Smooth muscle cell (in vitro differentiated cells): ENCODE measurements around the gene PRR5. TPM values are rescaled to one million over a fixed set of nuclear protein-coding genes. Genes with fewer than 3 reads are reported as not detected.

Experiments used
- DNase-seq: peaks from one replicate; lab custom pipeline; 2025; ENCODE audit not compliant: unreplicated experiment; lab: John Stamatoyannopoulos, UW
- H2AFZ ChIP-seq: fragments of 200-600 bp; sonication (generic); 2 replicates; pipeline ENCODE4 v1.6.0; 2016; ENCODE audit warnings: antibody characterized with exemption, low read depth, mild to moderate bottlenecking
- H3F3A ChIP-seq: fragments of 200-600 bp; sonication (generic); 2 replicates; pipeline ENCODE4 v1.6.0; 2017; ENCODE audit warnings: antibody characterized with exemption, low read depth
- H3K27ac ChIP-seq: fragments of 200-600 bp; sonication (generic); 2 replicates; pipeline ENCODE4 v1.5.1; 2016; ENCODE audit warnings: low read depth, mild to moderate bottlenecking
- H3K27me3 ChIP-seq: fragments of 200-600 bp; sonication (generic); 2 replicates; pipeline ENCODE4 v1.6.1; 2016; ENCODE audit warnings: low read depth, mild to moderate bottlenecking
- H3K36me3 ChIP-seq: fragments of 200-600 bp; sonication (generic); 2 replicates; pipeline ENCODE4 v1.5.1; 2016; ENCODE audit warnings: low read depth
- H3K4me1 ChIP-seq: fragments of 200-600 bp; sonication (generic); 2 replicates; pipeline ENCODE4 v1.5.1; 2016; ENCODE audit warnings: low read depth
- H3K4me2 ChIP-seq: fragments of 200-600 bp; sonication (generic); 2 replicates; pipeline ENCODE4 v1.6.0; 2016; ENCODE audit warnings: mild to moderate bottlenecking
- H3K4me3 ChIP-seq: fragments of 200-600 bp; sonication (generic); 2 replicates; pipeline ENCODE4 v1.5.1; 2016; ENCODE audit warnings: mild to moderate bottlenecking
- H3K79me2 ChIP-seq: fragments of 200-600 bp; sonication (generic); 2 replicates; pipeline ENCODE4 v1.6.0; 2016; ENCODE audit warnings: low read depth, mild to moderate bottlenecking
- H3K9ac ChIP-seq: fragments of 200-600 bp; sonication (generic); 2 replicates; pipeline ENCODE4 v1.6.0; 2016; ENCODE audit warnings: low read depth
- H3K9me3 ChIP-seq: fragments of 200-600 bp; sonication (generic); replicated peaks from 2 replicates; pipeline ENCODE4 v1.5.1; 2016; ENCODE audit warnings: low read depth
- H4K20me1 ChIP-seq: fragments of 200-600 bp; sonication (generic); 2 replicates; pipeline ENCODE4 v1.6.0; 2016; ENCODE audit warnings: low read depth
- WGBS: methylation state at CpG from one replicate; pipeline ENCODE4 v1.1.7; 2016; ENCODE audit warnings: low lambda C conversion rate; 5-methylcytosine and 5-hydroxymethylcytosine counted together
- polyA plus RNA-seq: library from polyadenylated mRNA; unstranded; fragments of >200 nt; fragmentation: Nextera tagmentation; extraction: Ambion mirVana; gene quantifications from 2 replicates; pipeline ENCODE4 v1.2.1, GENCODE V29; 2016
- total RNA-seq: library from RNA; depleted of rRNA; stranded (reverse); fragments of >200 nt; gene quantifications from 2 replicates; pipeline ENCODE4 v1.2.3, GENCODE V29; 2014
- TF ChIP-seq, protein P1 (sequence below): fragments of 200-600 bp; sonication (generic); IDR thresholded peaks from 2 replicates; pipeline ENCODE4 v1.5.1; 2017; ENCODE audit warnings: borderline replicate concordance, mild to moderate bottlenecking, antibody characterized with exemption; ENCODE audit not compliant: insufficient read depth, poor library complexity, severe bottlenecking

Gene PRR5
- total and polyA plus RNA-seq, 2 experiments from 2014 or later = 16.3 to 25.5 TPM

DNA sequence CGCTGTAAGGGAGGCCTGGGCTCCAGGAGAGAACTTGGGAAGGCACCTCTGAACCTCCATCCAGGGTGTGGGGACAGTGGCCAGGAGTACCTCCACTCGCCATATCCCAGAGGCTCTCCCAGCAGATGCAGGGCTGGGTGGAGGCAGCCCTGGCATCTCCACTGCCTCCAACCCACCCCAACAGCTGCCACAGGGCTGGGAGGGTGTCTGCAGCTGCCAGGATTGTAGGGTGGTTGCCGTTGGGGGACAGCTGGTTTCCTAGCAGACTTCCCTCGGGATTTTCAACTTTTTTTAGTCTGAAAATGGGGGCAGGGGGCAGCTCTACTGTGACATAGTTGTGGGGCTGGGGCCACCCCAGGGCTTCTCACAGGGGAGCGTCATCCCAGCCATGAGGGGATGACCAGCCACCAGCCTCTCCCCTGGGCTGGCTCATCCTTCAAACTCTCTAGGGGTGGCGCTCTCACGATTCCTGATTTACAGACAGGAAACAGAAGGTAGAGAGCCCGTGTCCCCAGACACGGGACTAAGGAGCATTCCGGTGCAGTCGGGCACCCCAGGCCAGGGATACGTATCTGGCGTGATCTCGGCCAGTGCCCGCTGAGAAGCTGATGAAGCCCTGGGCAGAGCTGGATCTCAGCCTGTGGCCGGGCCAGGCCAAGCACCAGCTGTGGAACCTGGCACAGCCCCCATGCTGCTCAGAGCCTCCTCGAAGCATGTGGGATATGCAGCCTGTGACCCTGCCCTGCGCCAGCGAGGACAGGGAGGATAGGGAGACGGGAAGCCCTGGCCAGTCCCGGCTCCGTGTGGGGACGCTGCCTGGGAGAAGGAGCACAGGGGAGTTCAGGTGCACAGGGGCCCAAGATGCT lies 9.9 kb downstream of the PRR5 start:
- Histone ChIP-seq H3K27ac (no peak overlapping the region), H3K27me3 (no peaks in the 10 kb centered on the region), H3K79me2 (peaks cover 12% of the 10 kb centered on the region), H3K4me2 (no peak overlapping the region), H4K20me1 (peaks cover 94% of the 10 kb centered on the region), H2AFZ (no peak overlapping the region), H3K9me3 (no peaks in the 10 kb centered on the region), H3K4me1 (no peaks in the 10 kb centered on the region), H3F3A (no peaks in the 10 kb centered on the region), H3K9ac (no peak overlapping the region), H3K36me3 (no peaks in the 10 kb centered on the region), H3K4me3 (no peak overlapping the region)
- no peak for DNase-seq
- TF ChIP-seq, protein P1, sequence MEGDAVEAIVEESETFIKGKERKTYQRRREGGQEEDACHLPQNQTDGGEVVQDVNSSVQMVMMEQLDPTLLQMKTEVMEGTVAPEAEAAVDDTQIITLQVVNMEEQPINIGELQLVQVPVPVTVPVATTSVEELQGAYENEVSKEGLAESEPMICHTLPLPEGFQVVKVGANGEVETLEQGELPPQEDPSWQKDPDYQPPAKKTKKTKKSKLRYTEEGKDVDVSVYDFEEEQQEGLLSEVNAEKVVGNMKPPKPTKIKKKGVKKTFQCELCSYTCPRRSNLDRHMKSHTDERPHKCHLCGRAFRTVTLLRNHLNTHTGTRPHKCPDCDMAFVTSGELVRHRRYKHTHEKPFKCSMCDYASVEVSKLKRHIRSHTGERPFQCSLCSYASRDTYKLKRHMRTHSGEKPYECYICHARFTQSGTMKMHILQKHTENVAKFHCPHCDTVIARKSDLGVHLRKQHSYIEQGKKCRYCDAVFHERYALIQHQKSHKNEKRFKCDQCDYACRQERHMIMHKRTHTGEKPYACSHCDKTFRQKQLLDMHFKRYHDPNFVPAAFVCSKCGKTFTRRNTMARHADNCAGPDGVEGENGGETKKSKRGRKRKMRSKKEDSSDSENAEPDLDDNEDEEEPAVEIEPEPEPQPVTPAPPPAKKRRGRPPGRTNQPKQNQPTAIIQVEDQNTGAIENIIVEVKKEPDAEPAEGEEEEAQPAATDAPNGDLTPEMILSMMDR = no peak
- 93% methylated on average over 23 of the region's 23 CpGs for WGBS

DNA sequence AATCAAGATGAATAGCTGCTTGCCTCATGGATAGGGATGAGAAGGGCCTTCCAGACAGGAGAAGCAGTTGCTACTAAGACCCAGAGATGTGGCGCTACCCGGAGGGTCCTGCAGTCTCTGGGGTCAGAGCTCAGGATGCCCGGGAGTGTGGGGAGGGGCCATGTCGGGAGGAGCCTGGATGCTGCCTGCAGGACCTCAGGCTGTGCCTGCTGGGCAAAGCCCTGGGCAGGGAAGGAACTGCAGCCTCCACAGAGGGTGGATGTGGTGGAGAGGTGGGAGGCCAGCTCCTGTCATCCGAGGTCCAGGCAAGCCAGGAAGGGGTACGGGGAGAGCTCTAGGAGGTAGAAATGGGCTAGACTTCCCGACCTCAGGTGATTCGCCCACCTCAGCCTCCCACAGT lies 11.0 kb downstream of the PRR5 start:
- Histone ChIP-seq H3K4me1 (no peaks in the 10 kb centered on the region), H3K4me2 (no peak overlapping the region), H3K9ac (no peak overlapping the region), H3K27me3 (no peaks in the 10 kb centered on the region), H3K79me2 (peaks cover 12% of the 10 kb centered on the region), H3K27ac (no peak overlapping the region), H3K9me3 (no peaks in the 10 kb centered on the region), H3K36me3 (no peaks in the 10 kb centered on the region), H3F3A (no peaks in the 10 kb centered on the region), H2AFZ (no peak overlapping the region), H4K20me1 (peaks cover 84% of the 10 kb centered on the region), H3K4me3 (no peak overlapping the region)
- TF ChIP-seq, protein P1 = no peak
- WGBS = 98% methylated on average over 7 of the region's 8 CpGs
- no peak for DNase-seq

DNA sequence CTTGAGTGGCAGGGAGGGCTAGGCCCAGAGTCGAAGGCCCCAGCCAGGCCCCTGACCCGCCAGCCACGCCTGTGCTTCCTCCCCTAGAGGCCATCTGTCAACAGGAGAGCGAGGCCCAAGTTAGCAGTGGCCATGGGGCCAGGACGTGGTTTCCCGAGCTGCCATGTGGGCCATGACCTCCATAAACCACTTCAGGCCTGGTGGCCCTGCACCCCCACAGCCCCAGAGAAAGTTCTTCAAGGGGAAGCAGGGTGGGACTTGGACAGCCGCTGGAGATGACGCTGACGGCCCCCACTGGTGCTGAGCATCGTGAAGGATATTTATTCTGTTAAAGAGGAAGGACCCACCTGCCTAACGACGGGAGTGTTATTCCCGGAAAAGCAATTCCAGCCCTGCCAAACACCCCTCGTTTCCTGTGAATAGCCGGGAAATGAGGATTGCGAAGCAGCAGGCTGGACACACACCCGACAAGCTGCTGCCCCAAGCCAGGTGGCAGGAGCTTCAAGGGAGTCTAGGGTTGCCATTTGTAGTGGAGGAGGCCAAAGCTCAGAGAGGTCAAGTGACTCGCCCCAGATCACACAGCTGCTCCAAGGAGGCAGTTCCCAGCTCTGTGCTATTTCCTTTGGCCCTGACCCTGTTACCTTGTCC lies 12.8 kb downstream of the PRR5 start:
- Histone ChIP-seq H3K36me3 (no peaks in the 10 kb centered on the region), H3K27ac (no peak overlapping the region), H4K20me1 (peaks cover 86% of the 10 kb centered on the region), H3K79me2 (peaks cover 5% of the 10 kb centered on the region), H3K9me3 (no peaks in the 10 kb centered on the region), H3K27me3 (no peaks in the 10 kb centered on the region), H3K9ac (no peak overlapping the region), H2AFZ (no peak overlapping the region), H3F3A (no peaks in the 10 kb centered on the region), H3K4me1 (no peaks in the 10 kb centered on the region), H3K4me2 (no peak overlapping the region), H3K4me3 (no peak overlapping the region)
- DNase-seq = no peak
- TF ChIP-seq, protein P1 = no peak
- WGBS = 88% methylated on average over 18 of the region's 18 CpGs

DNA sequence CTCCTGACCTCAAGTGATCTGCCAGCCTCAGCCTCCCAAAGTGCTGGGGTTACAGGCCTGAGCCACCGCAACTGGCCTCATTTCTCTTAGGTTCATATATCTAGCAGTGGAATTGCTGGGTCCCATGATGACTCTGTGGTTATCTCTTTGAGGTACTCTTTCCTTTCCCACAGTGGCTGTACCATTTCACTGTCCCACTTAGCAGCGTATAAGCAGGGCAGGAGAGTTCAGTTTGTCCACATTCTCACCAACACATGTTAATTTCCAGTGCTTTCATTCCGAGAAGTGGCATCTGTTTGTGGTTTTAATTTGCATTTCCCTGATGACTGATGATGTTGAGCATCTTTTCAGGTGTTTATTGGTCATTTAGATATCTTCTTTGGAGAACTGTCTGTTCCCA lies 16.4 kb downstream of the PRR5 start:
- no peaks in the 10 kb centered on the region for H3F3A ChIP-seq
- H4K20me1 ChIP-seq = peaks cover 84% of the 10 kb centered on the region
- H2AFZ ChIP-seq = no peak overlapping the region
- H3K27me3 ChIP-seq = no peaks in the 10 kb centered on the region
- H3K4me3 ChIP-seq = no peak overlapping the region
- TF ChIP-seq, protein P1 = no peak
- no peak overlapping the region for H3K27ac ChIP-seq
- no peak overlapping the region for H3K4me2 ChIP-seq
- no peak for DNase-seq
- 97% methylated on average over 3 of the region's 3 CpGs for WGBS
- H3K9ac ChIP-seq = no peak overlapping the region
- no peaks in the 10 kb centered on the region for H3K9me3 ChIP-seq
- H3K79me2 ChIP-seq = no peaks in the 10 kb centered on the region
- H3K36me3 ChIP-seq = no peaks in the 10 kb centered on the region
- H3K4me1 ChIP-seq = no peaks in the 10 kb centered on the region
